Adipocyte (in vitro differentiated cells): Measurements from ENCODE around the gene IL18.
"Not testable (repeated sequence)": the region's sequence is repeated elsewhere in the genome, so short reads cannot be mapped to it uniquely, and the experiment has no call there.

Source experiments
- DNase-seq: peaks from one replicate; pipeline ENCODE4 v3.0.0-alpha.2; 2015; ENCODE audit warnings: low read depth
- H3K27me3 ChIP-seq: replicated peaks from 2 replicates; pipeline ENCODE4 v1.7.0; 2013; ENCODE audit warnings: mild to moderate bottlenecking, low read length, moderate library complexity; ENCODE audit not compliant: control insufficient read depth, insufficient read depth
- H3K36me3 ChIP-seq: 2 replicates; pipeline ENCODE4 v1.7.0; 2013; ENCODE audit warnings: low read length, mild to moderate bottlenecking, moderate library complexity; ENCODE audit not compliant: control insufficient read depth, insufficient read depth, severe bottlenecking
- H3K4me1 ChIP-seq: 2 replicates; pipeline ENCODE4 v1.7.0; 2013; ENCODE audit warnings: mild to moderate bottlenecking, low read length, moderate library complexity; ENCODE audit not compliant: control insufficient read depth, insufficient read depth
- H3K4me3 ChIP-seq: 2 replicates; pipeline ENCODE4 v1.7.0; 2013; ENCODE audit warnings: mild to moderate bottlenecking, low read length, moderate library complexity
- H3K9ac ChIP-seq: 2 replicates; pipeline ENCODE4 v1.7.0; 2013; ENCODE audit warnings: mild to moderate bottlenecking, low read length, moderate library complexity
- H3K9me3 ChIP-seq: 2 replicates; pipeline ENCODE4 v1.7.0; 2013; ENCODE audit warnings: mild to moderate bottlenecking, low read length, moderate library complexity; ENCODE audit not compliant: control insufficient read depth

IL18 gene

DNA sequence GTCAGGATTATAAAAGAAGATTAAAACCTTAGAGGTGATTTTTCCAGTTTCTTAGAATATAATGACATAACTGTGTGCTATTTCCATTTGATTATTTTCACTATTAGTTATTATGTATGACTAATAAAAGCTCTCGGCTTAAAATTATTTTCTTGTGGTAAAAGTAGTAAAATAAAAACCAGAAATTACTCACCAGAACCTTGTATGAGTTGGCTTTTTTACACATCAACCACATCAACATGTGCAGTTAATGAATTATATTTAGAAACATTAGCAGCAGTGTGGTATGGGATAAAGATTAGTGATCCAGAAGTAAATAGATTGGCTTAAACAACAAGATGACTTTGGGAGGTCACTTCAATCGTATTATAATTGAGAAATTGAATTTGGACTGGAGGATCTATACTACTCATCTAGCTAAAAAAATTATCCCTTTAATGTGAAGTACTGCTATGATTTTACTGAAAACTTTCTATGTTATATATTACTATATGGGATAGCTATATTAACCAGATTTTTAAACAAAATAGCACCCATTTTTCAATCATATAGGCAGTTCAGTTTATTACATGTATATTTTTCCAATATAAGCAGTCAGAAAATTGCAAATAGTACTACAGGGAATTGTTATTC, 8.6 kb upstream of the IL18 start:
- no peak for DNase-seq
- Histone ChIP-seq H3K4me1 (peaks cover 16% of the 10 kb centered on the region), H3K27me3 (no peaks in the 10 kb centered on the region), H3K9ac (no peak overlapping the region), H3K36me3 (no peaks in the 10 kb centered on the region), H3K9me3 (no peaks in the 10 kb centered on the region), H3K4me3 (no peak overlapping the region)

DNA sequence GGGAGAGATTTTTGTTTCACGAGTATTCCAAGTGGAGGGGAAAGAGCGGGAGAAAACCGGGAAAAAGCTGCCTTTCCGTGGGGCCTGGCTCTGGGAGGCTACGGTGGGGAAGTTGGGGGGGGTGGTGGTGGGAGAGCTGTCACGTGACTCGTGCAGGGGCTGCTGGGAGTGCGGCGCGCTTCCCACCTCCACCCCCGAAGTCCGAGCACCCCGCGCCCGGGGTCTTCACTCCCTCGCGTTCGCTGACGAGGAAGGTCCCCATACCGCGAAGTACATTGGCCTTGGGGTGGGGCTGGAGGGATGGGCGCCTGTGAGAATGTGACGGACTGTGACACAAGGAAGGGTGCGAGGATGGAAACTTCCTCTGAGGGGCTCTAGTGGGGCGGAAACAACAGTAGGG, 3.3 kb upstream of the IL18 start, which contains the start of gene TEX12:
Gene TEX12, plus strand, starts transcription at position 228 of the 400 bp plus-strand sequence. CDS start 1,897 bp downstream, outside the sequence.
- DNase-seq: no peak
- no peaks in the 10 kb centered on the region for H3K36me3 ChIP-seq
- H3K4me1 ChIP-seq: peaks cover 8% of the 10 kb centered on the region
- no peaks in the 10 kb centered on the region for H3K9me3 ChIP-seq
- H3K9ac ChIP-seq: peak within 1 kb of the TSS; percentile 49
- H3K27me3 ChIP-seq: no peaks in the 10 kb centered on the region
- H3K4me3 ChIP-seq: no peak within 1 kb of the TSS

DNA sequence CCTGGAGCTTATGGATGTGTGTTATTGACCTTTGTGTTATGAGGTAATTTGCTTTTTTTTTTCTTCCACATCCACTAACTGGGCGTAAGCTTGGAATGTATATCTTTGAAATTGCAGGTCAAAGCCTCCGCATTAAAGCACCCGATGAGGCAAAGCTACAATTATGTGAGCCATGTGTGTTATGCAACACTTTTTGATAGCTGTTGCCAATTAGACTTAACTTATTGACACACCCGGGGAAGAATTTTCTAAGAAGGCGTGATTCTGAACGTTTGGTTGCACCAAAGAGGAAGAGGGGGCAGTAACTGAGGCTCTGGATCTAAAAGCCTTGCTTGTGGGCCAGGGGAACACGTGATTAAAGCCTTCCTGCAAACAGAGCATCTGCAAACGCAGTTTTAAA, 2.7 kb upstream of the IL18 start:
- H3K27me3 ChIP-seq: no peaks in the 10 kb centered on the region
- peak; percentile 4 for DNase-seq
- no peaks in the 10 kb centered on the region for H3K36me3 ChIP-seq
- H3K4me3 ChIP-seq: no peak overlapping the region
- H3K4me1 ChIP-seq: peaks cover 8% of the 10 kb centered on the region
- H3K9me3 ChIP-seq: no peaks in the 10 kb centered on the region
- H3K9ac ChIP-seq: peak overlapping the region; percentile 49

DNA sequence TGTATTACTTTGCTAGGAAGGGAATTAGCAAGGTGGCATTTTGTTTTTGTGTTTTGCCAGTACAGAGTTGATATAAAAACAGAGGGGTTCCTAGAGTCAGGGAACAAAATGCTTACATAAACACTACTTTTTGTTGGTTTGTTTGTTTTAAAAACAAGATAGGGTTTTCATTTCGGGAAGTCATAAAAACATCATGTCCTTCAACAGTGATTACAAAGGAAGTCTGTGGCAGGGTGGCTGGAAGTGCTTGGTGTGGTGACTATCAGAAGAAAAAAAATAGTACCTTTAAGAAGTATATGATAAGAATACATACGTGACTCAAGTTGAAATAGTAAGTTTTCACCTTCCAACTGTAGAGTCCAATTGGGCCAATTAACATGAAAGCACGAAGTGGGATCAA, 1.2 kb upstream of the IL18 start:
- Histone ChIP-seq H3K36me3 (no peaks in the 10 kb centered on the region), H3K9me3 (no peaks in the 10 kb centered on the region), H3K4me1 (peaks cover 17% of the 10 kb centered on the region), H3K9ac (no peak overlapping the region), H3K27me3 (no peaks in the 10 kb centered on the region), H3K4me3 (no peak overlapping the region)
- DNase-seq: no peak

DNA sequence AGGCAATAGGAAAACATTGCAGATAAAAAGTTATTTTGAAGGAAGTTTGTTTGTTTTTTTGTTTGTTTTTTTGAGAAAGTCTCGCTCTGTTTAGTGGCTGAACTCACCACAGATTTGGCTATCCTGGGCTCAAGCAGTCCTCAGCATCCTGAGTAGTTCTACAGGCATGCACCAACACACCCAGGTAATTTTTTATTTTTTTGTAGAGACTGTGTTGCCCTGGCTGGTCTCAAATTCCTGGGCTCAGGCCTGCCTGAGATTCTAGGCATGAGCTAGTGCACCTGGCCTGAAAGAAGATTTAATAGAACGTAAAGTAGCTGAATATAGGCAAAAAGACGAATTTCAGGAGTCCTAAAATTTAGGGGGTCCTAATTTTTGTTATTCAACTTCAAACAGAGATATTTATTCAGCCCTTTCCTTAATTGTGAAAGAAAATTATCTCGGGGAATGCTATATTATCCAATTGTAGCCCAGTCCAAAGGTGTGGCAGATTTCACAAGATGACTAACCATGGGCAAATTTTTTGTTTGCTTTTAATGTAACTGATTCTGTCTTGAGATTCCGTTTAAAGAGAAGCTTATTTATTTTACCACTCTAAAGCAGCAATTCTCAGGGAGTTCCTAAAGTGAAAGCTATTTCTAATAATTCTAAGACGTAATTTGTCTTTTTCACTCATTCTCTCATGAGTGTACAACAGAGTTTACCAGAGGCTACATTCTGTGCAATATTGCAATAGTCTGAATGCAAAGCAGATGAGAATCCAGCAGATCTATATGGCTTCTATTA, 940 bp downstream of the IL18 start:
- no peak overlapping the region for H3K9ac ChIP-seq
- peak overlapping the region; percentile 23 for H3K4me3 ChIP-seq
- peak; percentile 54 for DNase-seq
- no peaks in the 10 kb centered on the region for H3K9me3 ChIP-seq
- H3K4me1 ChIP-seq: peaks cover 17% of the 10 kb centered on the region
- no peaks in the 10 kb centered on the region for H3K27me3 ChIP-seq
- H3K36me3 ChIP-seq: no peaks in the 10 kb centered on the region

DNA sequence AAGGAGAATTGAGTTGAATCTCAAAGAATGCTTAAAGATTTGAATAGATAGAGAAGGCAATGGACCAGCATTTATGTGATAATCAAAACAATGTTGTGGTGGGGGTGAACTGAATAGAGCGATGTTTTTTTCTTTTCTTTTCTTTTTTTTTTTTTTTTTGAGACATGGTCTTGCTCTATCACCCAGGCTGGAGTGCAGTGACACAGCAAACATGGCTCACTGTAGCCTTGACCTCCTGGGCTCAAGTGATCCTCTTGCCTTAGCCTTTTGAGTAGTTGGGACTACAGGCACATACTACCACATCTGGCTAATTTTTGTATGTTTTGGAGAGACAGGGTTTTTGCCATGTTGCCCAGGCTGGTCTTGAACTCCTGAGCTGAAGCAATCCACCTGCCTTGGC, 1.7 kb downstream of the IL18 start:
- peaks cover 20% of the 10 kb centered on the region for H3K4me1 ChIP-seq
- not testable (repeated sequence) for H3K27me3 ChIP-seq, H3K9ac ChIP-seq, H3K9me3 ChIP-seq, DNase-seq, H3K4me3 ChIP-seq, H3K36me3 ChIP-seq

DNA sequence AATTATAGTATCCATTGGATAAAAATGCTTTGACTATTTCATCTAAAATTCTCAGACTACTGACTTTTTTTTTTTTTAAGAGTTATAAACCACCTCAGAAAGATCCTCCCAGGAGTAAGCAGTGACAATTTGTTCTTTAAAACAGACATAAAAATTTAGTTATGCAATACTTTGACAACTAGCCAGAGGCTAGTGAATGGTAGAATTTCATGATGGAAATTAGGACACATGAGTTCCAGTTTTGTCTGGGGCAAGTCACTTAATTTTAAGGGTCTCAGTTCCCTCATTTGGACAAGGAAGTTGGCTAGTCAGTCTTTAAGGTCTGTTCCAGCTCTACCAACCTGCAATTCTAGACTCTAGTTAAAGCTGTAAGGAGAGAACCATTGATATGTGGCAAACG, 2.9 kb downstream of the IL18 start:
- Histone ChIP-seq H3K36me3 (no peaks in the 10 kb centered on the region), H3K4me3 (no peak overlapping the region), H3K9me3 (no peaks in the 10 kb centered on the region), H3K9ac (no peak overlapping the region), H3K4me1 (peaks cover 22% of the 10 kb centered on the region), H3K27me3 (no peaks in the 10 kb centered on the region)
- peak; percentile 7 for DNase-seq

DNA sequence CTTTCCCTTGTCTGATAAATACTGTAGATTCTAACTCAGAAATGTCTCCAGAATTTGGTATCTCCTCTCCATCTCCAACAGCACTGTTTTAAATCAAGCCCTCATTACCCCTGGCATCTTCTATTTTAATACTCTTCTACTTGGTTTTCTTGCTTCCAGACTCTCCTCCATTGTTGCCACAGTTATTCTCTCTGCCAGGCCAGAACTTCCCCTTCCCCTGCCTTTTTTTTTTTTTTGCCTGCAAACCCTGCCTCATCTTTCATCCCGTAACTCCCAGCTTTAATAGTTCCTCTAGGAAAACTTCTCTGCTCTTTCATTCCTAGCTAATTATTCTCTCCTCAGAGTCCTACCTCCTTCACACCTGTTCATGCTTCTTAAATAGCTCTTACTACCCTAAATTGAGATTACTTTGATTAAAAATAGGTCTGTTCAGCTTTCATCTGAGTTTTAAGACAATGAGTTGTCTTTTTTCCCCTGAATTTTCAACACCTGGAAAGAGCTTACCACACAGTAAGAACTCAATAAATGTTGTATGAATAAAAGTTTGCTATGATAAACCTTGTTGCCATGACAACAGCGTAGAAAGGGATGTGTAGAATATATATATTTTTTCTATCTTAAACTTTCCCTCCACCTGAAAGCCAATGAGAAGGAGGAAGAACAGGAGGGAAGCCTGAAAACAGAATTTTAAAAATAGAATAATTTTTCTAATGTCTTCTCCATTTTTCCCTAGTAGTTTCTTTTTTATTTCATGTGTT, 3.6 kb downstream of the IL18 start:
- H3K9ac ChIP-seq: no peak overlapping the region
- no peak overlapping the region for H3K4me3 ChIP-seq
- DNase-seq: no peak
- no peaks in the 10 kb centered on the region for H3K36me3 ChIP-seq
- H3K27me3 ChIP-seq: no peaks in the 10 kb centered on the region
- H3K4me1 ChIP-seq: peaks cover 22% of the 10 kb centered on the region
- no peaks in the 10 kb centered on the region for H3K9me3 ChIP-seq

DNA sequence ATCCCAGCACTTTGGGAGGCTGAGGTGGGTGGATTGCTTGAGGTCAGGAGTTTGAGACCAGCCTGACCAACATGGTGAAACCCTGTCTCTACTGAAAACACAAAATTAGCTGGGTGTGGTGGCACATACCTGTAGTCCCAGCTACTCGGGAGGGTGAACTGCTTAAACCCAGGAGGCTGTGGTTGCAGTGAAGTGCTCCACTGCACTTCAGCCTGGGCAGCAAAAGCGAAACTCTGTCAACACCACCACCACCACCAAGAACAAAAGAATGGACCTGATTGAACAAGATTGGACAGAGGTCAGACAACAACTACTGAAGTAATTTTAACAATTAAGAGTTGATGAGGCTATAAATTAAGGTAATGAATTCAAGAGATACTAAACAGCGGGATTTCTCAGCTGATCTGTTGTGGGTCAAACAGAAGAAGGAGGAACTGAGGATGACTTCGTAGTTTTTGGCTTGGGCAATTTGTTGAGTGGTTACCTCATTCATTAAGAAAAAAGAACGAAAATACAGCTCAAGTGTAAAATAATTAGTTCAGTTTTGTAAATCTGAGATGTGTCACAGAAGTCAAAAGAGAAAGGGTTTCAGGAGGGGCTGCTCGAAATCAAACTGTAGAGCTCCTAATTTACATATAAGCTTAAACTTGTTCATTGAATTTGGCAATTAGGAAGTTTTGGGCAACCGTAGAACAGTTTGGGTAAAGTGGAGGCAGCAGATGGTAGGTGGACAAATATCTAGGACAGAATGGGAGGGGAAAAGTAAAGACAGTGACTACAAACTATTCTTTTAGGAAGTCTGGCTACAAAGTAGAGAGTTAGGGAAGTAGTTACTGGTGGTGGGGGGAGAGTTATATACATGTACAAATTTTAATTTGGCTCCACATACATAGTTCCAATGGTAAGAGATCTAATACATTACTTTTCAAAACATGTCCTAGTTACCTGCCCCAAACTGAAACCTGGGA, 4.5 kb downstream of the IL18 start:
- Histone ChIP-seq H3K27me3 (no peaks in the 10 kb centered on the region), H3K9me3 (no peaks in the 10 kb centered on the region), H3K36me3 (no peaks in the 10 kb centered on the region), H3K4me3 (no peak overlapping the region), H3K9ac (no peak overlapping the region), H3K4me1 (peaks cover 22% of the 10 kb centered on the region)
- no peak for DNase-seq

DNA sequence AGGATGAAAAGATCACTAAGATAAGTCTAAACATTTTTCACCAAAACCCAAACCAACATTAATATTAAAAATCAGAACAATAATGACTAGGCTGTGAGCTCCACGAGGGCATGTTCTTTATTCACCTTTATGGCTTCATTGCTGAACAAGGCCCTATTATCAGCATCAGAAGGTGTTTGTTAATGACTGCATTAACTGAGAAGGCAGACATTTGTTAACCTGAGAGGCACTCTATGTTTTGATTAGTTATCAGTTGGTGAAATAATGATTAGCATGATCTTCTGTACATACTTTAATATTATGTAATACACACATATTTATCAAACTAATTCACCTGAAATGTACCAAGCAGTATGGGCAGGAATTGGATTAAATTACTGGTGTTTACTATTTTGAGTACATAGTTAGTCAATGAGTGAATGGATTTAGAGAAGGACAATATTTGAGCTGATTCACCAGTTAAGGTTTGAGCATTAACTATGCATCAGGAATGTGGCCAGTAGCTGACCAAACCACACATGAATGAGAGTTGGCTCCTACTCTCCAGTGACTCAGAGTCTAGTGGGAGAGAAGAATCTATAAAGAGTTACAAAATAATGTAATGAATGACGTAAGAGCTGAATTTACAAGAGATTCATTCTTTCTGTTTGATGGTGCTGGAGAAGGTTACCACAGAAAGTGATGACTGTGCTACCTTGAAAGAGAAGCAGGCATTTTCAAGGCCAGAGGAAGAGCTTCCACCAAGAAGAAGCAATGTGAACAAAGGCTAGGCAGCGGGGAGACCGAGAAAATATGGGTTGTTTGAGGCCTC, 6.7 kb downstream of the IL18 start:
- Histone ChIP-seq H3K27me3 (no peaks in the 10 kb centered on the region), H3K36me3 (no peaks in the 10 kb centered on the region), H3K9ac (no peak overlapping the region), H3K9me3 (no peaks in the 10 kb centered on the region), H3K4me1 (peaks cover 22% of the 10 kb centered on the region), H3K4me3 (no peak overlapping the region)
- peak; percentile 97 for DNase-seq
